NK-92 (cell line): ENCODE data around the gene RPS15.
"Not testable (repeated sequence)": the region's sequence is repeated elsewhere in the genome, so short reads cannot be mapped to it uniquely, and the experiment has no call there.

Source experiments
- DNase-seq: peaks from one replicate; lab custom pipeline; 2025; ENCODE audit not compliant: unreplicated experiment; lab: John Stamatoyannopoulos, UW

The RPS15 gene

GRCh38 chr19:1418951-1419738 lies 19.1 kb upstream of the RPS15 start:
- no peak for DNase-seq

GRCh38 chr19:1420085-1420484 lies 18.1 kb upstream of the RPS15 start:
- DNase-seq: not testable (repeated sequence)

DNA sequence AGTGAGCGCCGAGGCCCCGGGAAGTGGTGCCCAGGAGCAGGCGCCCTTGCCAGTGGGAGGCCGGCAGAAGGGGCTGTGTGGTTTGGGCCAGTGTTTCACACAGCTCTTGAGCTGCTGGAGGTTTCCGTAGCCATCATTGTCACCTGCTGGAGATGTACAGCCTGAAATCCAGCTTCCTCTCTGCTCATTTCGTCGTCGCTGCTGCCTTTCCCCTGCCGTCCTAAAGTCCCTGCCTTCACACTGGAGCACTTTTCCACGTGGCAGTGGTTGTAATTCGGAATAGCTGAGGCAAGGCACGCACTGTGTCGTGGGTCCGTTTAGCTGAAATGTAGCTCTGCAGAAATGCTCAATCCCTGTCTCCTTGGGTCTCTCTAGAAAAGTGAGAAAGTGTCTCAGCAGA lies 17.6 kb upstream of the RPS15 start:
- no peak for DNase-seq

DNA sequence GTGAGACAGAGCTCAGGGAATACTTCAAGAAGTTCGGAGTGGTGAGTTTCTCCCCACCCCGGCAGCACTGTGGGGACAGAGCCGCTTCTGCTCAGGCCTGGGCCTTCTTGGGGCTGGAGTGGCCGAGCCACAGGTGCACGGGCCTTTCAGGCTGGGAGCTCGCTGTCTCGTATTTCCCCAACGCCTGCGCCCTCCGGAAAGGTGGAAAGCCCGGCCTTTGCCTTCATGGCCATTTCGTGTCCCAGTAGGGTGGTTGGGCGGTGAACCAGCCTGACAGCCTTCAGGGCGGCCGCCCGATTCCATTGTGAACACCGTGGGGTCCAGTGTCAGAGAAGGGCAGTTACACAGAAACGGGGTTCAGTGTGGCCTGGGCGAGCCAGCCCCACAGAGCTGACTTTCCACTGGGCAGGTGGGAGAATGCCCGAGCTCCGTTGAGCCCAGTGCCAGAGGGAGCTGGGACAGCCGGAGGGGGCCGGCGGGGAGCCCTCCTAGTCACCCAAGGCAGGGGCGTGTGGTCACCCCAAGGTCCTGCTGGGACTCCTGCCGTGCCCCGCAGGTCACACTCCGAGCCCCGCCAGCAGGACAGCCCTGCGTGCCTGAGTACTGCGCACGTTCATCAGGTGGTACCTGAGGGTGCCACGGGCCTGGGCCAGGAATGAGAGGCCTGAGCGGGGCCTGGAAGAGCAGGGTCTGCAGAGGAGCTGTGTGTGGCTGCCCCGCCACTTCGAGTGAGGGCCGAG lies 16.8 kb upstream of the RPS15 start:
- no peak for DNase-seq

DNA sequence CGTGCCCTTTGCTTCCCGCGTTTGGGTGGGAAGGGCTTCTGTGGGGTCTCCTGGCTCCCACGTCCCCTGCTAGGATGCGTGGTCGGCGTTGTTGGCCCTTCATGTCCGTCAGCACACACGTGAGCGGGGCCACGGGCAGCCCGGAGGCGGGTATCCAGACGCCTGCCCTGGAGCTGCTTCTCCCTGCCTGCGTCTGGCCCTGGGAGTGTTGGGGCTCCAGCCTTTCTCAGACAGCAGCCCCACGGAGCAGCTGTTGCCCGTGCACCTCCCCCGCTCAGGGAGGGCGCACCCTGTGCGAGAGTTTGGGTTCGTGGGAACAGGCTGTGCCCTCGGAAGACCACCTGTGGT lies 16.3 kb upstream of the RPS15 start:
- no peak for DNase-seq

DNA sequence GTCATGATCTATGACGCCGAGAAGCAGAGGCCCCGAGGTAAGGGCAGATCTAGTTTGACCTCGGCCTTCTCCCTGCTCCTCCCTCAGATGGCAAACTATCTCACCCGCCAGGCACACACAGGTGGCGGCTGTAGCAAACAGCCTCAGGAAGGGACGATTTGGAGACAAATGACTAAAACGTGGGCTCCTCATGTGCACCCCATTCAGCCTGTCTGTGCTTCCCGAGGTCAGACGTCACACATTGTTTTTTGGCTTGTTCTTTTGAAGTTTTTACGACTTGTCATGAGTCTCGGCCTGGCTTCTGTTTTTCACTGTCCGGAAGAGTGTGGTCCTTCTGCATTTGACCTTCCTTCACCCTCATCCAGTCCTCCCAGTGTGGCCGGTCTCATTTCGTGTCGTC lies 15.8 kb upstream of the RPS15 start:
- DNase-seq: no peak

DNA sequence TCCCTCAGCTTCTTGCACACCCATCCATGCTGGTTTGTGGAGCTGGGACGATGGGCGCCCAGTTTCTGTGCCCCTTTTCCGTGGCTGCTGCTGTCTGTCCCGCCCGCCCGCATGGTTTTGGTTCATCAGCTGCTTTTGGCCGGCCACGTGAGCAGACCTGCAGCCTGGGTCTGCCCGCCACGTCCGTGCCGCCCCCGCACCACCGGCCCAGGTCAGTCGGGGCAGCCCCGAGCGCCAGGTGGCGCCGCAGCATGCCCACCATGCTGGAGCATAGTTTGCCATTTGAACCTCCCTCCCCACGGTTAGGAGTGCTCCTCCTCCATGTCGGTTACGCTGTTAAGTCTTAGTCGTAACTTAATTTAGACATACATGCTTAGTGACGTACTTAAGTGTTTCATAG lies 15.3 kb upstream of the RPS15 start:
- DNase-seq: no peak

DNA sequence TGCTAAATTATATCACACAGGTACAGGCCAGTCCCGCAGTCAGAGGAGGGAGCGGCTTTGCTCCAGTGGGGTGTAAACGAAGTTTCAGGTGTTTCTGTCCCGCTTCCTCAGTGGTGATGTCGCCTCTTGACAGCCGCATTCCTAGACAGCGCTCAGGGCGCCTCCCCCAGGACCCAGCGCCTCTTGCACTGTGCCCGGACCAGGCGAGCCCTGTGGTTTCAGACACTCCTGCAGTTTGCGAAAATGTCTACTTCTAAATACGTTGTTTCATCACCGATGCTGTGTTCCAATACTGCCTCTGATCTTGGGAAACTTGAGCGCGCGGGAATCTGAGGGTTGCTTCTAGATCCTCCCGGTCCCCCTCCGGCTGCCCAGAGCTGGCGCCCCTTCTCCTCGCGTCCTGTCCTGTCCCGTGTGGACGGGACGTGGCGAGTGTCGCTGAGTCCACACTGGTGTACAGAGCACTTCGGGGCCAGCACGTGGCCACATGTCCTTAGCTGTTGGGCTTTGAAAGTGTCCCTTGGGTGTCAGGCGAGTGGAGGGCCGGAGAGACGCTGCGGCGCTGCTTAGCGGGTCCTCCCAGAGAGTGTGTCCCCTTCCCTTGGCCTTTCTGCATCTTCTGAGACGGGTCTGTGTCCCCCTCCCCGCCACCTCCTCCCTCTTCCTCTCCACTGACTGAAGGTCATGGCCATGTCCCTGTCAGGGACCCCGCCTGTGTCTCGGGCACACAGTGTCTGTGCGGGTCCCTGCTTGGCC lies 14.6 kb upstream of the RPS15 start:
- DNase-seq: no peak

DNA sequence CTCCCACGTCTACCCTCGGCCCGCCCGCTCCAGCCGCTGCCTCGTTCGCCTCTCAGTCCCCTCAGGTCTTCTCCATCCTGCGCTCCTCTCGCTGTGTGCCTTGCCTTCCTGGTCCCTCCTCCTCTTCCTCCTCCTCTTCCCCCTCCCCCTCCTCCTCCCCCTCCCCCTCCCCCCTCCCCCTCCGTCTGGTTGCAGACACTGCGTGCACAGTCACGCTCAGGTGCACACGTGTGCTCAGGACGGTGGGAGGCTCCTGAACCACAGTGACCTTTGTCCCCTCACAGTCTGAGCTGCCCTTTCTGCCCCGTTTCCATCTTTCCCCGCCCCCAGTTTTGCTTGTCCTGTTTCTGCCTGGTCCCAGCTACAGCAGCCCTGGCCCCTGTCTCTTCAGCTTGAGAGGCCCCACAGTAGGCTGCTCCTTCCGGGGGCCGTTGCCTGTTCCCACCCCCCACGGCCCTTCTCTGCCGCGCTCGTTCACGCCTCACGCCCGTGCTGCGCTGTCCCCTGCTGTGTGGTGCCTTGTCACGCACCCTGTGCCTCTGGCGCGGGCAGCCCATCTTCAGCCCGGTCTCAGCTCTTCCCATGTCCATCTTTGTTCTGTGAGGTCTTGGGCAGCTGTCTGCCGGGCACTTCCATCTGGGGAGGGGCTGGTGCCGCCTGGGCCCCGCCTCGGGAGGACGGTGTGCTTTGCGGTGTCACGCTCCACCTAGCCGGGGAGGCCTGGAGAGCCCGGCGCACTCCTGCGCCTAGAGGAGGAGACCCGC lies 13.8 kb upstream of the RPS15 start:
- DNase-seq: no peak

DNA sequence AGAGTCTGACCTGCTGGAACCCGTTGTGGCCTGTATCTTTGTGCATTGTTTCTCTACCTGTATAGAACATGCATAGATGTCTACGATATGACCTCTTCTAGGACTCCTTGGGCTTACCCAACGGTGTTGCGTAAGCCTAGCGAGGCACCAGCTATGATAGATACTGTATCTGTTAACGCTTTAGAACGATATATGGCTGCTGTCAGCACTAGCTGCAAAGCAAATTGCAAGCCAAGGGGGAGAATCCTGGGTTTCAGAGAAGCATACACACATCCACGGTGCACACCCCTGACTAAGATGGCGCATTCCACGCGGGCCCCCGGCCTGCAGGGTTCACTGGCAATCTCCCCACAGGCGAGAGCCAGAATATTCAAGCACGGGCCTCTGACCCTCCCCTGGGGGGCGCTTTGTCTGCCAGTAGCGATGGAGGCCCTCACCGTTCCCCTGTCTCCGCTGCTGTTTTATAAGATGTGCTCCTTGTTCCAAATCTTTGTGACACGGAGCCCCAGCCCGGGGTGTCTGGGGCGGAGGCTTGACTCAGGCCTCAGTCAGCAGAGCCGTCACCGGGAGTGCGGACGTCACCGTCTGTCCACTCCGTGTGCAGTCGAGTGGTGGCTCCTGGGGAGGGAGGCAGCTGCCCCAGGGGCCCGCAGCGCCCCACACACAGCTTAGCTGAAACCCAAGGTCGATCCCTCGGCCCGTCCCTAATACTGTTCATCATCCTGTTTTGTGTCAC lies 12.9 kb upstream of the RPS15 start:
- DNase-seq: no peak

- no peak for DNase-seq
Measured at GRCh38 chr19:1425902-1426301, 12.3 kb upstream of the RPS15 start.

DNA sequence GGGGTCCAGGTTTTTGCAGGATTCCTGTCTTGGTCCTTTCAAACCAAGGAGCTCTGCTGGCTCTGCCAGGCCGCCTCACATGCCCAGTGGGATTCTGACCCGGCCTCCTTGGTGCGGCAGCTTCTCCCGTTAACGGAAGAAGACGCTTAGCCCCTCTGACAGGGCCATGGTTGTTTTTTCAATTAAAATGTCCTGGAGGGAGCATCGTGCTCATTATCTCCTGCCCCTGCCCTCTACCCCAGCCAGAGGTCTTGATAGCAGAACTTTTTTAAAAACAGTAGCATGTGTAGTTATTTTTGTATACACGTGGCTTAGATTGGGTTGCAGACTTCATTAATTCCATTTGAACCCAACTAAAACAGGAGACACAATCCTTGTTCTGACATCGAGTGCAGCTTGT lies 11.5 kb upstream of the RPS15 start:
- DNase-seq: no peak

GRCh38 chr19:1427221-1427920 lies 10.8 kb upstream of the RPS15 start:
- DNase-seq: no peak

- DNase-seq: no peak
Measured at GRCh38 chr19:1428738-1429391, 9.3 kb upstream of the RPS15 start.

- DNase-seq: no peak
Measured at GRCh38 chr19:1429750-1430149, 8.4 kb upstream of the RPS15 start.

DNA sequence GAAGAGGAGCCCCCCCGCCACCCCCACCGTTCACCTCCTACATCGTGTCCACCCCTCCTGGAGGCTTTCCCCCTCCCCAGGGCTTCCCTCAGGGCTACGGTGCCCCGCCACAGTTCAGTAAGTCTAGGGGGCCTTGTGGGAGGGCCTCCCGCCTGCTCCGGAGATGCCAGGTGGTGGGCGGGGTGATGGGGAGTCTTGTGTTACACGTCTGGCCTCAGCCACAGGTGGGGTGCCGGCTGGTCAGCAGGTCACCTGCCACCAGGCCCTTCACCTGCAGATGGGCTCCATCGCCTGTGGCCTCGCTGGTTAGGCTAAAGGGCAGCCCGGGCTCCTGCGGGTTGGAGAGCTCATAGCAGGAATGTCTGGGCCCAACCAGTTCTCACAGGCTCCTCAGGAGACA lies 8.0 kb upstream of the RPS15 start:
- no peak for DNase-seq

- DNase-seq: no peak
Measured at GRCh38 chr19:1431759-1432506, 6.3 kb upstream of the RPS15 start.

GRCh38 chr19:1432507-1432887 lies 5.7 kb upstream of the RPS15 start:
- DNase-seq: no peak
